NK-92 treated with Interleukin-12 subunit alpha and Interleukin-12 subunit beta, amount 100 ng/mL, for 24 hours (cell line): ENCODE measurements around the gene ARHGAP44.

ENCODE experiments used
- DNase-seq: peaks from one replicate; lab custom pipeline; 2025; lab: John Stamatoyannopoulos, UW

ARHGAP44 gene

DNA sequence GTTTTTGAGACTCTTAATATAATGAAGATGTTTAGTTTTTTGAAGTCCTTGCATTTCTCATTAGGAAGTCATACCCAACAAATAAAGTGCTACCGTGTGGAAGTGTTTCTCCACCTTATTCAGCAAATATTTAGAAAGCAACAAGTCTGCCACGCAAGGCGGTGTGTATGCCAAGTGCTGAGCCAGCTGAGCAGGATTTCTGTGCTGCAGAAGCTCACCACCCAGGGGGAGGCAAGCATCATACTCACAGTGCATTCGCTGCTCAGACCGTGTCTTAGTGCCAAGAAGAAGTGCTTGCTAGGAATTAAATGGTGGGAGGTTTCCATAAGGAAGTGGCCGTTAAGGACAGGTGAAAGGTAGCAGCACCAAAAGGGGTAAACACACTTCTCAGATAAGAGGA, 111.2 kb downstream of the ARHGAP44 start:
- no peak for DNase-seq

DNA sequence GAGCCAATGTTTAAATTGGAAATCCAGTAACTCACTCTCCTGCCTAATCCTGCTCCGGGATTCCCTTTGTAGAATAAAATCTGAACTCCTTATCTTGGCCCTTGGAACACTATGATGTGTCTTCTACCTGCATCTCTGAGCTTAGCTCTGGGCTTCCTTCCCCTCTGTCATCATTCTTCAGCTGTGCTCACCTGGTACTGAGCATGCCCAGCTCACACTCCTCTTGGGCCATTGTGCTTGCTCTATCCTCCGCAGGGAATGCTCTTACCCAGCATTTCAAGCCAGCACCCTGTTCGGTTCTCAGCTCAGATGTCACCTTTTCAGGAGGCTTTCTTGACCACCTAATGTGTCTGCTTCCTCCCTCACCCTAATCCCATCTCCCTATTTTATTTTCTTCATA, 112.7 kb downstream of the ARHGAP44 start:
- no peak for DNase-seq

DNA sequence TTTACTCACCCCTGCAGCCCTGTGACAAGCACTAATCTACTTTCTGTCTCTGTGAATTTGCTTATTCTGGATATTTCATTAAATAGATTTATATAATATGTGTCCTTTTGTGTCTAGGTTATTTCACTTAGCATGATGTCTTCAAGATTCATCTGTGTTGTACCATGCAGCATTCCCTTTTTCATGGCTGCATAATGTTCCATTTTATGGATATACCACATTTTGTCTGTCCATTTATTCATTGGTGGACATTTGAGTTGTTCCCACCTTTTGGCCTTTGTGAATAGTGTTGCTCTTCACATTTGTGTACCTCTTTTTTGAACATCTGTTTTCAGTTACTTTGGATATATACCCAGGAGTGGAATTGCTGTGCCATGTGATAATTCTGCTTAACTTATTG, 118.2 kb downstream of the ARHGAP44 start:
- no peak for DNase-seq

DNA sequence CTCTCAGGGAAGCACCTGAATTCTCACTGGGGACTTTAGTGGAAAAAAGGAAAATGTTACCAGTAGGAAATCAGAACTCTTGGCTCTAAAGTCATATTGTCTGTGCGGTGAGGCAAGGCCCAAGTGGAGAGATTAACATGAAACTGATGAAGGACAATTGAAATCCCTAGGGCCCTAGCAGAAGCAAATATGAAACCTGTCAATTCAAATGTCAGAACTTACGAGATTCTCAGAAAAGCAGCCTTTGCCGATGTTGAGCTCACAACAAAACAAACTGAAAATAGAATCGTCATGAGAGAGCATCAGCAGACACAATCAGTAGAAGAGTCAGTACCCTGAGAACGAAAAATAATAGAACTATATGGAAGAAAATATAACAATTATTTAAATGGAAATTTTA, 119.7 kb downstream of the ARHGAP44 start:
- no peak for DNase-seq

DNA sequence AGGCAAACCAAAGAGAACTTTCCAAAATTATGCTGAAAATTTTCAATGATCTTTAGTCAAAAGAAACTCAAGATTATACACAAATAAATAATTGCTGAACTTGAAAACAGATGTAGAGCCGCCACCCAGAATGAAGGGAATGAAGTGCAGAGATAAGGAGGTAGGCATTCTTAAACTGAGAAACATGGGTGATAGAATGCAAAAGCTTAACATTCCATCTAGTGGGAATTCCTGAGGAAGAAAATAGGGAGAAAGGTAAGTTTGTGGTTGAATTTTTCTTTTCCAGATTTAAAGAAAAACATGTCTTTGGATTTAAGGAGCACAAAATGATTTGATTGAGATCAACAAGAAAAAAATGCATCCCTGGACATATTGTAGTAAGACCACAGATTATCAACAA, 120.2 kb downstream of the ARHGAP44 start:
- DNase-seq, result no peak

DNA sequence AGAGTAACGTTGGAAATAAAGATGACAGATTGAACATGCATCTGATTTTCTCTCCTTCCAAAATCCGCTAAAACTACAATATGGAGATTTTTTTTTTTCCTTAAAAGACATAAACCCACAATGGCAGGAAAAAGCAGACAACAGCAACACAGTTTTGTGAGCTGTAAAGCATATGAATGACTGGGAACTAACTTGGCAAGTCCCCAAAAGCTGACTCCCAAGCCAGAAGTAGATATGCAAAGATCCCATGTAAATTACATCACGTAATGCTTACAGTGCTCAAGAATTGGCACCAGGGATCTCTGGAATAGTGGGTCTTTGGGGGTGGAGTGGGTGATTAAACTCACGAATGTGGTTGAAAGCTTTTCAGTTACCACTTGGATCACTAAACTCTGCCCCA, 121.9 kb downstream of the ARHGAP44 start:
- no peak for DNase-seq

DNA sequence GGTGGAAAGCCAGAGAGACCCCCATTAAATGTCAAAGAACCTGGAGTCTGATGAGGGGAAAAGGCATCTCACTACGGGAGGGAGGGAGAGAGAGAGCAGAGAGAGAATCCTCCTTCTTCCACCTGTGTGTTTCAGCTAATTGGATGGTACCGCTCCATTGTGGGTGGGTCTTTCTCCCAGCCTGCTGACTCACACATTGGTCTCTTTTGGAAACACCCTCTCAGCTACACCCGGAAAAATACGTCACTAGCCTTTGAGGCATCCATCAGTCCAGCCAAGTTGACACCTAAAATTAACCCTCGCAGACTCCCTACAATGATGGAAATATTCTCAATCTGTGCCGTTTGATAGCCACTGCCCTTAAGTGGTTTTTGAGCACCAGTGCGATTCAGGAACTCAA, 128.1 kb downstream of the ARHGAP44 start:
- DNase-seq, result no peak

DNA sequence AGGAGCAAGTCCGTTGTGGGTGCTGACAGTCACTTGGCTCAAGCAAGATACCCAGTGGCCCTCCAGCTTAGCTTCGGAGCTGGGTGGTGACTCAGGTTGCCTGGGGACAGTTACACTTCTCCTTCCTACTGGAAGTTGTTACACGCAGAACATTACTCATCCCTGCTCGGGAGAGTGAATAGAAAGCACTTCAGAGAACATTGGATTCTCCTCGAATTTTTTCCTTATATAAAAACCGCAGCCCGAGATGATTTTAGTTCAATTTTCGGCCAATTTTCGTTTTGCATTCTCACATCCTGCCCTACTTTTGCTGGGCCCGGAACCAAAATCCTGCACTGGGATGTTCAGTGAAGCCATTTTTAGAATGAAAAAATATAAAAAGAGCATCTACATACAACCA, 128.8 kb downstream of the ARHGAP44 start:
- DNase-seq, result no peak

DNA sequence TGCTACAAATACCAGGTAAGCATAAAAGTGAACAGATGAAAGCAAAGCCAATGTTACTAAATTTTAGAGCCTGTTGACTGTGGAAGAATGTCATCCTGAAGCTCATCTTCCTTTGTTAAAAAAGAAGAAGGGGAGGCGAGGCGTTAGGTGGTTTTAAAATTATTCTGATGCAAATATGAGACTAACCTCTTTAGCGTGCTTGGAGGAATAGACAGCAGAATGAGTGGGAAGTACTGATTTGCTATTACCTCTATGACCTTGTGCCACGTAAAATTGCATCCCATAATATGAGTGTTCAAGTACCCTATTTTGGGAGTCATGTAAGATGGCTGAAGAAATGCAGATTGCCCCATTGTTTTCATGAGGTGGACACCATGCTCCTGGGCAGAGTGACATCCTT, 132.8 kb downstream of the ARHGAP44 start:
- no peak for DNase-seq

DNA sequence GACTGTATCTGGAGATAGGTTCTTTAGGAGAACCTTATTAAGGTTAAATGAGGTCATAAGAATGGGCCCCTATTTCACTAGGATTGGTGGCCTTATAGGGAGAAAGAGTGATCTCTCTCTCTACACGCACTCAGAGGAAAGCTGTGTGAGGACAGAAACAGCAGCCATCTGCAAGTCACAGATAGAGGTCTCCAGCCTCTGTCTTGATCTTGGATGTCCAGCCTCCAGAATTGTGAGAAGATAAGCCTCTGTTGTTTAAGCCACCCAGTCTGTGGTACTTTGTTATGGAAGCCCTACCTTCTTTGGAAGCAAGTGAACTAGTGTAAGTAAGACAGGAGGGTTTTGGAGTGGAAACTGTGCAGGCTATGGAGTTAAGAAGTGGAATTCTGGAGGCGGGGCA, 135.3 kb downstream of the ARHGAP44 start:
- DNase-seq, result no peak

DNA sequence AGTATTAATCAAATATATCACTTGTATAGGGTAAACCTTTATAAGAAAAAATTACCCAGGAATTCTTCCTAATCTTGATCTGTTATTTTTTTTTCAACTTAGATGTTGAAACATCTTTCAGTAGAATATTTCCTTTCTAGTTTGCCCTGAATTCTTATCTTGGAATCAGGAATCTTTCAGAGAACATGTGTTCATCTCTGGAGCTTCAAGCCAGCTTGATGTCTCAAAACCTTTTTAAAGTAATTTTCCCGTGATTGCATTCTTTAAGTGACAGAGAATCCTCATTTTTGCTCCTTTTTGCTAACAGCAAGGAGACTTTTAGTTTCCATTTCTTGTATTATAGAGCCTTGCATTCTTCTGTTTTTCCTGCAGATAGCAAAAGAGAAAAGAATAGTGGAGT, 137.7 kb downstream of the ARHGAP44 start:
- no peak for DNase-seq

DNA sequence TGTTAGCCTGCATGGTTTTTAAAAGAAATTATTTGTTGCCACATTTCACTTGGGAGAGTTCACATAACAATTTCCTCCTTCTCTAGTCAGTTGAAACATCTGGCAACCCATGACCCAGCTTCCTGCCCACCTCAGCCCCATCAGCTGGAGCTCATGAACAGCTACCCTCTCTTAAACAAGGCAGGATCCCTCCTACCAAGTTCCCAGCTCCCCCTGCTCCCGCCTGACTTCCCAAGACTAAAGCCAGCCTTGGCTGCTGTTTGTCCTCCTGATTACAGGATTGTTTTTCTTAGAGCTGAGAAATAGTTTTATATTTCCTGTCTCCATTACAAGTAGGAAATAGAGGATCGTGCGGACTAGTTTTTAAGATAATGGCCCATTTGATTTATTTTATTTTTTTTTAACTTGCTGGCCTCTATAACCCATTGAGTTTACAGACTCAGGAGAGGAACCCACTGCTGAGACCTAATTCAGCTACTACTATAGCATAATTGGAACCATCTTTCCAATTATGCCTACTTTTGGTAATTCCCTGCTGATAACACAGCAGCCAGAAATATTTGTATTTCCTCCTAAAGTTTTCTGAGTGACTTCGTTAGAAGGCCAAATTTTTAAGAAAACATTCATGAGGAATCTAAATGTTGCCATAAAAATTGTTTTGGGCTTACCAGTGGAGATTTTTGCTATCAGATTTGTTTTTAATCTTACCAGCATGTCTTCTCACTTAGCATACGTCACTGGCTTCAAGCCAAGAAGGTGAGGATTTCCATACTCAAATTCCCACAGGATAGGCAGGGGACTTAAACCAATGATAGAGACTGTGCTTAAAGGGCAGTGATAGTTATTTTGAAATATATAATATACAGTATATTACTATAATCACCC, 138.5 kb downstream of the ARHGAP44 start:
- DNase-seq, result no peak

DNA sequence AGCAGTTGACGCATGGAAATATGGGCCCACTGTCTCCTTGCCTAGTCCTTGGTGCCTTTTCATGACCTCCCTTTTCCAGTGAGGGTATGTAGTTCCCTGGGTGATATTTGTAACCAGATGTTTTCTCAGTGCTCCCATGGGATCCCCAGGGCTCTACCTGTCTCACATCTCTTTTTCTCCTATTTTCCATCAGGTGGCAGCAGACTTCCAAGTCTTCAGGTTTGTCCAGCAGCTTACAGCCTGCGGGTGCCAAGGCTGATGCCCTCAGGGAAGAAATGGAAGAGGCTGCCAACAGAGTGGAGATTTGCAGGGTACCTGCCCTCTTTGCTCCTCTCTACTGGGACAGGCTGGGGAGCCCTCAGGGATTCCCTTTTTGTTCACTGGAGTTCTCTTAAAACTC, 139.4 kb downstream of the ARHGAP44 start:
- no peak for DNase-seq

DNA sequence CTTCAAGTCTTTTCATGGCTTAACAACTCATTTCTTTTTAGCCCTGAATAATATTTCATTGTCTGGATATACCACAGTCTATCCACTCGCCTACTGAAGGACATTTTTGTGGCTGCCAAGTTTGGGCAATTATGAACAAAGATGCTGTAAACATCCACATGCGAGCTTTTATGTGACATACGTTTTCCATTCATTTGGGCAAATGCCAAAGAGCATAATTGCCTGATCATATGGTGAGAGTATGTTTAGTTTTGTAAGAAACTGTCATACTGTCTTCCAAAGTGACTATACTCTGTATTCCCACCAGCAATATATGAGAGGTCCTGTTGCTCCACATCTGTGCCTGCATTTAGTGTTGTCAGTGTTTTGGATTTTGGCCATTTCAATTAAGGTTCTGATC, 147.2 kb downstream of the ARHGAP44 start:
- DNase-seq, result no peak

DNA sequence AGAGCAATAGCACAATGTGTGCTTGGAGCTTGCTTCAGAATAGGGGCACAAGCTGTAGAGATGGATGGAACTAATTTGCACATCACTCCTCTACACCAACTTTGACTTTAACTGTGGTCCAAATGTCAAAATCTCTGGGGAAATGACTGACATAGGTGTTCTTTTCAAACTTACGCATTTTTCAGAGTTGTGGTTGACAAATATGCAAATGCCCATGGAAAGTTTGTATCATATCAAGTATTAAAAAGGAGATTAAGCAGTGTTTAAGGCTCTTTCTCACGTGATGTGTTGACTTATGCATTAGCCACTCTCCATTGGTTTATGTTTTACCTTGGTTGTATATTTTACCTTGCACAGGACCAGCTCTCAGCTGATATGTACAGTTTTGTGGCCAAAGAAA, 151.4 kb downstream of the ARHGAP44 start:
- DNase-seq, result no peak

DNA sequence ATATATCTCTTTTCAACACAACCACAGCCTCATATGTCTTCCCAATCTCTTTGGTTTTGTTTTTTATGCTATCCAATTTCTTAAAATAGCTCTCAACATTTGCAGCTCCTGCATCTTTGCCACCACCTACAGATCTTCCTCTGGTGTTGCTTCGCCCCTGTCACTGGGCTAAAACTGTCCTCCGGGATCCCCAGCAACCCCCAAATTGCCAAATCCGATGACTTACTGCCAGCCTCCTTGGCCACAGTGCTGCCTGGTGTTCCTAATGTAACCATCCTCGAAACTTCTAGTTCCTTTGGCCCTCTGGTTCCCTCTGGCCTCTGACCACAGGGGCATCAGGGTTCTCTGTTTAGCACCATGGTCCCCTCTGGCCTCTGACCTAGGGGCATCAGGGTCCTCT, 157.7 kb downstream of the ARHGAP44 start:
- no peak for DNase-seq

DNA sequence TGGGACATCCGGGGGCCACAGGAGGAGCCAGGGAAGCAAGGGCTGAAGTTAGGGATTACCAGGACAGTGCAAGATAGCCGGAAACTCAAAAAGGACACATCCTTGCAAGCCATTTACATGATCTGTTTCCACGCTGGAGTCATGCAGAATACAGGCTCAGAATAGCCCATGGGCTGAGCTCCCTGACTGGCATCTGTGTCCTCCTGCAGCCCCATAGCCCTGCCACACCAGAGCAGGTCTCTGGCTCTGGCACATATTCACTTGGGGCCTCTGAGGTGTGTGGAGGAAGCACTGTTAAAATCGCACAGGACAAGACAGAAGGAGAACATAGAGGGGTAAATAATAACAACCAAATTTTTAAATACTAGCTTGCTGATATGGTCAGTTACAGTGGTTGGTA, 162.7 kb downstream of the ARHGAP44 start:
- DNase-seq, result no peak

DNA sequence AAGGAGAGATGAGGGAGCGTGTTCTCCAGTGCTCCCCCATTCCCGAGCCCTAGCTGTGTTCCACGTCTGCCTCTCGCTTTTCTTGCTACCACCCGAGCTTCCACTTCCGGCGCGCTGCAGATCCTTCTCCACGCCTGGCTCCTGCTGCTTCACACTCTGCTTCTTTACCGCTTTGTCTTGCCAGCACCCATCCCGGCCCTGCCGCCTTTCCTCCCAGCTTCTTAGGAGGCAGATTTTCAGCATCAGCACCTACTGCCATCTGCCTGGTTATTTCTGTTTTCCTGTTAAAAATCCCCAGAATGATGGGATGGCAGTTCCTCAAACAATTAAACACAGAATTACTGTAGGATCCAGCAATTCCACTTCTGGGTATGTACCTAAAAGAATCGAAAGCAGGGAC, 163.9 kb downstream of the ARHGAP44 start:
- DNase-seq, result no peak

DNA sequence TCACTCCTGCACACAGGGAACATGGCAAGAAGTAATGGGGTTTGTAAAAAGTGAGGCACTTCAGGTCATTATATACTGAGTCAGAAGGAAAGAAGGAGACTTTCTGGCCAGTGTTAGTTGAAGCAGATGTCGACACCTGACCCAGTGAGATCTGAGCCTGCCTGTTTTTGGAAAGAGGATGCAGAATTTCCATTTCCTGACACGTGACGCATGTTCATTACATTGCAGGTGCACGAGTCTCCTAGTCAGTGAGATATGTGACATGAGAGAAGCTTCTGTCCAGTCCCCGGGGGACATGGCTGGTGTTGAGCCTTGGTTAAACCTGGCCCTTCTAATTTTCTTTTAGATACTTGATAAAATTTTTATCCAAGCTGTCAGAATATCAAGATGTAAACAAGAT, 166.2 kb downstream of the ARHGAP44 start:
- no peak for DNase-seq

DNA sequence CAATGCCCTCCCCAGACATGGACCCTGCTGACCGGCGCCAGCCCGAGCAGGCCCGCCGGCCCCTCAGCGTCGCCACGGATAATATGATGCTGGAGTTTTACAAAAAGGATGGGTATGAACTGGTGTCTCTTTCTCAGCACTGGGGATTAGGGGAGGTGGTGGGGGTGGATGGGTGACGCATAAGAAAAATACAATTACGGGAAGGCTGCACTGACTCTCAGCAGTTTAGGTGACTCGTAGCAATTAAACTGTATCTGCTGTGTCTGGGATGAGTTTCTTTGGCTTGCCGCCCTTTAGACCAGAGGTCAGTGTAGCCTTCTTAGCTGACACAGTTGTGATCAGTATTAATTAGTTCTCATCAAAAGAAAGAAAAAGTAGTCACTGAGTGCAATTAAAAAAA, 169.5 kb downstream of the ARHGAP44 start:
- no peak for DNase-seq

DNA sequence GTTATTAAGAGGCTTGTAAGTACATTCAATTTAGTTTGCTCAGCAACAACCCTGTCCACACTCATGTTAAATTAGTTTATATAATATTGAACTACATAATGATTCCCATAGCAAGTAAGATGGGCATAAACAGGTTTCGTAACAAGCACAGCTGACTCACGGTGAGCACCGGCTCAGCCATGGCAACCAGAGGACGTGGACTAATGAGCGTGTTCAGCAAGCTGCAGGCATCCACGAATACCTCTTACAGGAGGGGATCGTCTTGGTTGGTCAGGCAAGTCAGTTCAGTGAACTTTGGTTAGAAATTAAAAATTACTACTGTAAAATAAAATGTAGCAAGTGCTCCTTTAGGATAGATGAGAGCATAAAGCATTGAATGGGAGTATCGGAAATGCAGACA, 170.1 kb downstream of the ARHGAP44 start:
- DNase-seq, result no peak

DNA sequence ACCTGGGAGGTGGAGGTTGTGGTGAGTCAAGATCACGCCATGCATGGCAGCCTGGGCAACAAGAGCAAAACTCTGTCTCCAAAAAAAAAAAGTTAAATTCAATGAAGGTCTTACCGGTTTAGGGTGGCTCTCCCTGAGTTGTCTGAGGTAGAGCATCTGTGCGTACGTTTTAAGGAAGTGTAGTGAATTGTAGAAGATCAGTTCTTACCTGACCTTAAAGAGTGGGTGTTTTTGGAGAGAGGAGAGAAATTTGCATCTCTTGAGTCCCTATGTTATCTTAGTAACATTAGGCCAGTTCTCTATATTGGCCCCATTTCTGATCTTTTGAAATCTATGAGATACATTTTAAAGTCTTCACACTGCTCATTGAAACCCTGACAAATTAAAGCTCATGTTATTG, 172.4 kb downstream of the ARHGAP44 start:
- no peak for DNase-seq

DNA sequence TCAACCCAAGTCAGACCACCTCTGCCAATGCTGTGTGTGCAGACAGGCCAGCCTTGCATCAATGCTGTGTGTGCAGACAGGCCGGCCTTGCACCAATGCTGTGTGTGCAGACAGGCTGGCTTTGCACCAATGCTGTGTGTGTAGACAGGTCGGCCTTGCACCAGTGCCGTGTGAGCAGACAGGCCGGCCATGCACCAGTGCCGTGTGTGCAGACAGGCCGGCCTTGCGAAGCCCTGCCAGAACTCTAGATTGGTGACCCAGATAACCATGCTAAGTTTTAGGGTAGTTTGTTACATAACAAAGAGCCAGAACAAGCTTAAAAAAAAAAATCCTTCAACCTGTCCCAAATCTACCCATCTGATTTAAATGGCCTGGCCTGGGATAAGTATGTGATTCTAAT, 174.2 kb downstream of the ARHGAP44 start:
- DNase-seq, result no peak

DNA sequence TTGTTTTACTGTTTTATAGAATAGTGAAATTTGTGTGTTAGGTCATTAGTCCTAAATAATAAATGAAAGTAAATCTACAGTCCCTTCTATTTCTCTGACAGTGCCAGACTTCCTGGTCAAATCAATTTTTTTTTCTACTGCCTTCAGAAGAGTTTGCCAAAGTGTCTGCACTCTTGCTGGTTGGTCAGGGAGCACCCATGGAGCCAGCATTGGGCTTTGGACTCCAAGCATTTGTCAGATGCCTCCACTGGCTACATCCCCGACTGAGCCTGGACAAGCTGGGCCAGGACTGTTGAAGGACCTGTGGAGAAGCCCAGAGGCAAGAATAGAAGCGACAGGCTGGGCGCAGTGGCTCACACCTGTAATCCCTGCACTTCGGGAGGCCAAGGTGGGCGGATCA, 174.9 kb downstream of the ARHGAP44 start:
- no peak for DNase-seq
